ENCODE data around the gene KLF11.

DNA sequence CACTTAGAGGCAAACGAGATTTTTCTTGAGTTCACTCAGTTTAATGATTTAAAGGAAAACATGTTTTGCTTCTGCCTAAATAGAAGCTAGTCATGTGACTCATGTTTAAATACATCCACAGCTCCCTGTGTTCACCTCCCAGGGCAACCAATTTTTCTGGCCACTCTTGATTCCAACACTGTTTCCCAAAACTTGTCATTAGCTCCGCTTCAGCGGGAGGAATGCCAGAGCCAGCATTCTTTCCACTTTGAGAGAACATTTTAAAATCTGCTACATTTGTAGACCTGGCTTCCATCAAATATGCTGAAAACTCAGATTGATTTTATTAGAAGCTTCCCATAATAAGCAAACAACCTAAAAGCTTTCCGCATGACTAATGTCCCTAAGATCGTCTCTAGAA, 39.7 kb downstream of the KLF11 start:
- TF ChIP-seq POLR2A (IDR thresholded peaks at IDR 0.05; ENCODE audit: low read depth, low read length) (no peak), POLR2AphosphoS5 (IDR thresholded peaks at IDR 0.05; ENCODE audit: low read depth, low read length) (no peak), TAF1 (IDR thresholded peaks at IDR 0.05; ENCODE audit: borderline replicate concordance, low read depth, low read length) (no peak)
